HepG2 (cell line): ENCODE data around the gene ACAN. TPM values are rescaled to one million over a fixed set of nuclear protein-coding genes. Genes with fewer than 3 reads are reported as not detected.

ENCODE experiments used
- ATAC-seq: fragments of 200-7000 bp; cut with Tn5 transposase; 3 replicates; pipeline ENCODE4 v1.9.1; 2020; ENCODE audit warnings: mild to moderate bottlenecking, moderate library complexity
- BruUV-seq: library from RNA; stranded (reverse); fragments of 400-500 nt; replicated peaks from 2 replicates; lab custom pipeline; 2021; lab: Mats Ljungman, UMichigan
- CTCF ChIA-PET: fragments of 300-600 bp; formaldehyde crosslinking; extraction: SDS; loops from one replicate; lab custom pipeline; 2021; ENCODE audit warnings: low total read pairs, inconsistent platforms, low intra/inter-chr PET ratio; lab: Yijun Ruan, JAX
- POLR2A ChIA-PET: fragments of 350-600 bp; sonication (Branson Sonifier 250); formaldehyde crosslinking; loops from one replicate; lab custom pipeline; 2020; ENCODE audit warnings: antibody characterized with exemption, inconsistent platforms; lab: Yijun Ruan, JAX
- DNase-seq: peaks from one replicate; pipeline ENCODE4 v3.0.0-alpha.2; 2015; ENCODE audit warnings: low spot score
- FAIRE-seq: peaks from 3 replicates; lab custom pipeline; 2011; peaks lifted over from hg19 to GRCh38; lab: Jason Lieb, UNC
- H2AFZ ChIP-seq: one replicate; pipeline ENCODE4 v1.6.1; 2011; ENCODE audit warnings: low read length, inconsistent platforms
- H3K27ac ChIP-seq: fragments of 300-600 bp; 3 replicates; pipeline ENCODE4 v1.8.0; 2011; ENCODE audit warnings: mixed run types, mild to moderate bottlenecking, mixed read lengths, low read length, inconsistent platforms; ENCODE audit not compliant: insufficient read depth; ENCODE audit errors: extremely low read length
- H3K27me3 ChIP-seq, 2 experiments: fragments of 200-600 bp in 1 of 2; 2 replicates in 1 of 2; 3 replicates in 1 of 2; pipeline versions ENCODE4 v1.6.0 to v1.8.0; 2011; ENCODE audit warnings: low read length in 2 of 2, mild to moderate bottlenecking in 2 of 2, moderate library complexity in 2 of 2, inconsistent platforms in 1 of 2; ENCODE audit not compliant: insufficient read depth in 2 of 2, control insufficient read depth in 1 of 2
- H3K36me3 ChIP-seq, 2 experiments: fragments of 200-600 bp in 1 of 2; replicated peaks in 1 of 2; 2 replicates in 1 of 2; 3 replicates in 1 of 2; pipeline versions ENCODE4 v1.5.1 to v1.8.0; 2011; ENCODE audit warnings: low read length in 2 of 2, inconsistent platforms in 1 of 2; ENCODE audit not compliant: insufficient read depth in 2 of 2, control insufficient read depth in 1 of 2
- H3K4me1 ChIP-seq: 2 replicates; pipeline ENCODE4 v1.5.1; 2012; ENCODE audit warnings: low read length, inconsistent platforms; ENCODE audit not compliant: insufficient read depth
- H3K4me2 ChIP-seq: 2 replicates; pipeline ENCODE4 v1.6.0; 2011; ENCODE audit warnings: low read depth, low read length, inconsistent platforms
- H3K4me3 ChIP-seq, 3 experiments: fragments of 200-600 bp in 1 of 3; sonication (generic), shearing (Covaris generic) in 1 of 3; replicated peaks in 1 of 3; 2 replicates each; pipeline ENCODE4 v1.5.1; 2011 to 2016; ENCODE audit warnings: low read length in 3 of 3, inconsistent platforms in 2 of 3, low read depth in 2 of 3, mild to moderate bottlenecking in 2 of 3, control low read depth in 1 of 3, mixed read lengths in 1 of 3; ENCODE audit not compliant: insufficient read depth in 1 of 3
- H3K79me2 ChIP-seq: one replicate; pipeline ENCODE4 v1.6.1; 2011; ENCODE audit warnings: low read length, inconsistent platforms; ENCODE audit not compliant: insufficient read depth
- H3K9ac ChIP-seq: 2 replicates; pipeline ENCODE4 v1.6.0; 2011; ENCODE audit warnings: mild to moderate bottlenecking, low read depth, low read length, inconsistent platforms; ENCODE audit not compliant: insufficient read depth
- H3K9me3 ChIP-seq: 2 replicates; pipeline ENCODE4 v1.5.1; 2012; ENCODE audit warnings: mild to moderate bottlenecking, low read length
- H4K20me1 ChIP-seq: 2 replicates; pipeline ENCODE4 v1.6.0; 2011; ENCODE audit warnings: inconsistent platforms, mild to moderate bottlenecking, low read length, moderate library complexity; ENCODE audit not compliant: insufficient read depth
- ATF1 ChIP-seq: IDR thresholded peaks from 2 replicates; pipeline ENCODE4 v1.6.1; 2016; ENCODE audit warnings: mild to moderate bottlenecking, control low read depth
- DNMT1 ChIP-seq: sonication (generic); formaldehyde crosslinking; IDR thresholded peaks from 2 replicates; pipeline ENCODE4 v1.5.1; 2020; ENCODE audit warnings: mild to moderate bottlenecking, missing genetic modification reagents
- HMGXB4 ChIP-seq, 2 experiments: sonication (generic) in 1 of 2; formaldehyde crosslinking in 1 of 2; IDR thresholded peaks; 2 replicates each; pipeline versions ENCODE4 v1.4.0 to v1.6.1; 2018 to 2020; ENCODE audit warnings: missing genetic modification reagents in 2 of 2, borderline replicate concordance in 1 of 2, low read depth in 1 of 2, mild to moderate bottlenecking in 1 of 2, missing biosample characterization in 1 of 2
- MATR3 ChIP-seq: sonication (generic); formaldehyde crosslinking; IDR thresholded peaks from 2 replicates; pipeline ENCODE4 v1.4.0; 2020; ENCODE audit warnings: missing genetic modification reagents
- MBNL3 ChIP-seq: fragments of 250-450 bp; sonication (Bioruptor Pico); conservative IDR thresholded peaks from 2 replicates; pipeline ENCODE4 v1.8.0; 2022; ENCODE audit warnings: mild to moderate bottlenecking, inconsistent platforms
- SRY ChIP-seq: sonication (generic); formaldehyde crosslinking; IDR thresholded peaks from 2 replicates; pipeline ENCODE4 v1.8.0; 2022; ENCODE audit warnings: mild to moderate bottlenecking, missing genetic modification reagents
- TP53 ChIP-seq: sonication (generic); formaldehyde crosslinking; conservative IDR thresholded peaks from 2 replicates; pipeline ENCODE4 v1.4.0; 2020; ENCODE audit warnings: missing genetic modification reagents
- UBTF ChIP-seq: sonication (generic); formaldehyde crosslinking; IDR thresholded peaks from 2 replicates; pipeline ENCODE4 v1.4.0; 2020; ENCODE audit warnings: mild to moderate bottlenecking, missing genetic modification reagents
- XBP1 ChIP-seq: sonication (generic); formaldehyde crosslinking; IDR thresholded peaks from 2 replicates; pipeline ENCODE4 v1.5.0; 2020; ENCODE audit warnings: missing genetic modification reagents
- YY1 ChIP-seq: IDR thresholded peaks from 2 replicates; pipeline ENCODE4 v1.6.1; 2011; ENCODE audit warnings: low read length, low read depth, moderate library complexity, mild to moderate bottlenecking; ENCODE audit not compliant: insufficient read depth, insufficient replicate concordance
- ZFP41 ChIP-seq: sonication (generic); formaldehyde crosslinking; IDR thresholded peaks from 2 replicates; pipeline ENCODE4 v1.4.0; 2020; ENCODE audit warnings: mild to moderate bottlenecking, missing genetic modification reagents, borderline replicate concordance
- ZFP62 ChIP-seq: sonication (generic); formaldehyde crosslinking; IDR thresholded peaks from 2 replicates; pipeline ENCODE4 v1.4.0; 2020; ENCODE audit warnings: missing genetic modification reagents
- ZNF260 ChIP-seq: sonication (generic); formaldehyde crosslinking; IDR thresholded peaks from 2 replicates; pipeline ENCODE4 v1.4.0; 2020; ENCODE audit warnings: missing genetic modification reagents, low read depth, mild to moderate bottlenecking, borderline replicate concordance
- ZNF292 ChIP-seq: sonication (generic); formaldehyde crosslinking; IDR thresholded peaks from 2 replicates; pipeline ENCODE4 v1.8.1; 2022; ENCODE audit warnings: mild to moderate bottlenecking, low read depth, missing genetic modification reagents, borderline replicate concordance
- ZNF335 ChIP-seq: sonication (generic); formaldehyde crosslinking; IDR thresholded peaks from 2 replicates; pipeline ENCODE4 v1.4.0; 2020; ENCODE audit warnings: missing genetic modification reagents
- ZNF792 ChIP-seq: IDR thresholded peaks from 2 replicates; pipeline ENCODE4 v1.6.1; 2016
- WGBS: methylation state at CpG from one replicate; pipeline ENCODE4 v1.1.6; 2017; ENCODE audit warnings: low lambda C conversion rate; 5-methylcytosine and 5-hydroxymethylcytosine counted together
- in situ Hi-C: cut with HindIII; loops from 2 replicates; pipeline ENCODE4 v1.10.0; 2017; ENCODE audit warnings: low pct_unique_long_range_greater_than_20kb; ENCODE audit not compliant: extremely low pct_ligation_motif_present
- intact Hi-C: fragments of 100-400 bp; cut with micrococcal nuclease; formaldehyde crosslinking; loops from one replicate; pipeline ENCODE4 v1.10.0; 2022; ENCODE audit not compliant: unreplicated experiment
- polyA plus RNA-seq, 8 experiments: library from polyadenylated mRNA; depleted of rRNA in 3 of 8; stranded (reverse) in 7 of 8; unstranded in 1 of 8; fragments of >200 nt; fragmentation: Illumina TruSeq in 4 of 8; extraction: Trizol in 4 of 8; gene quantifications; 2 replicates each; pipeline versions ENCODE4 v1.2.1 to v1.2.3, GENCODE V29; 2011 to 2016; ENCODE audit warnings: low read depth in 4 of 8, missing spikeins in 1 of 8, mixed read lengths in 1 of 8; ENCODE audit not compliant: insufficient read depth in 1 of 8
- total RNA-seq, 5 experiments: library from RNA; depleted of rRNA; stranded (reverse); fragments of >200 nt; fragmentation: Illumina TruSeq; extraction: Trizol; gene quantifications; 2 replicates each; pipeline ENCODE4 v1.2.3, GENCODE V29; 2016; ENCODE audit warnings: low read depth in 1 of 5

The ACAN gene
- total and polyA plus RNA-seq, 2 of the 13 experiments (the other 11 are each of a cell fraction or from before 2014, with no cell fraction given), result not detected

- DNase-seq, result no peak
- Histone ChIP-seq H3K9me3 (no peaks in the 10 kb centered on the region), H3K27ac (no peak overlapping the region), H3K79me2 (no peaks in the 10 kb centered on the region), H3K36me3 (no peaks in the 10 kb centered on the region), H3K27me3 (peaks cover 0 to 21% of the 10 kb centered on the region in 2 experiments; a peak in 4 of 5 replicates), H3K4me2 (no peak overlapping the region), H3K4me1 (no peaks in the 10 kb centered on the region), H2AFZ (no peak overlapping the region), H3K9ac (no peak overlapping the region), H3K4me3 (no peak overlapping the region), H4K20me1 (no peaks in the 10 kb centered on the region)
- ATAC-seq, result no peak
- BruUV-seq, result no TSS peak
- intact Hi-C loops (no loop called here), in situ Hi-C loops (no loop called here)
- FAIRE-seq, result no peak
- TF ChIP-seq YY1 (no peak), ZFP41 (CRISPR knock-in tag) (no peak), ATF1 (CRISPR knock-in tag) (no peak), SRY (CRISPR knock-in tag) (no peak), ZFP62 (no peak), UBTF (CRISPR knock-in tag) (no peak), HMGXB4 (CRISPR knock-in tag; IDR thresholded peaks at IDR 0.05; ENCODE audit: borderline replicate concordance in 1 of 2, low read depth in 1 of 2) (no peak), ZNF292 (no peak), ZNF260 (CRISPR knock-in tag) (no peak), ZNF792 (CRISPR knock-in tag) (no peak), MATR3 (no peak), DNMT1 (no peak), XBP1 (CRISPR knock-in tag) (no peak), MBNL3 (CRISPR knock-in tag) (no peak), TP53 (CRISPR knock-in tag) (no peak), ZNF335 (CRISPR knock-in tag) (no peak)
- ChIA-PET CTCF (no interaction called here), POLR2A (no interaction called here)
- 19% methylated on average over 19 of the region's 22 CpGs for WGBS
These were observed 10.6 kb upstream of the ACAN start for GRCh38 chr15:88792342-88793282.
